ENCODE results near the gene CENATAC. TPM values are rescaled to one million over a fixed set of nuclear protein-coding genes. Genes with fewer than 3 reads are reported as not detected.
"Not testable (repeated sequence)": the region's sequence is repeated elsewhere in the genome, so short reads cannot be mapped to it uniquely, and the experiment has no call there.

Gene CENATAC
- total RNA-seq, 1 experiment from 2014 or later = 88.0 TPM

GRCh38 chr11:118979434-118979833 is 18.5 kb upstream of the CENATAC start:
- intact Hi-C loops (cut with micrococcal nuclease) = no loop called here
- ATAC-seq (no peak), DNase-seq (no peak)
- H3K9ac ChIP-seq (ENCODE audit: low read length) = no peak overlapping the region
- H4K20me1 ChIP-seq (ENCODE audit: low read length) = no peaks in the 10 kb centered on the region
- H3K4me2 ChIP-seq (ENCODE audit: low read length) = no peak overlapping the region
- ChIA-PET CTCF (no interaction called here), POLR2A (ENCODE audit: unreplicated experiment) (no interaction called here)
- H3K79me2 ChIP-seq (ENCODE audit: low read length) = no peaks in the 10 kb centered on the region
- H3K9me3 ChIP-seq (ENCODE audit: low read length) = no peaks in the 10 kb centered on the region
- no peaks in the 10 kb centered on the region for H3K36me3 ChIP-seq (ENCODE audit: low read depth, low read length)
- H3K9me2 ChIP-seq (replicated peaks; ENCODE audit: low read length) = no peaks in the 10 kb centered on the region
- TF ChIP-seq CTCF (conservative IDR thresholded peaks at IDR 0.05; ENCODE audit: low read depth, low read length) (no peak), EZH2 (IDR thresholded peaks at IDR 0.05; ENCODE audit: low read length, unreplicated experiment) (no peak), EZH2phosphoT487 (IDR thresholded peaks at IDR 0.05; ENCODE audit: borderline replicate concordance, low read length) (no peak)
- no peak overlapping the region for H3K27ac ChIP-seq (ENCODE audit: low read length)
- H3K27me3 ChIP-seq (ENCODE audit: low read length) = no peaks in the 10 kb centered on the region
- H3F3A ChIP-seq (ENCODE audit: low read length, unreplicated experiment) = no peaks in the 10 kb centered on the region
- H3K4me3 ChIP-seq (ENCODE audit: low read length) = no peak overlapping the region
- BruUV-seq (replicated peaks) = no TSS peak
- no peak overlapping the region for H2AFZ ChIP-seq (ENCODE audit: low read length)
- H3K4me1 ChIP-seq (ENCODE audit: insufficient read depth, low read length) = no peaks in the 10 kb centered on the region

- Histone ChIP-seq H3K9me3 (ENCODE audit: low read length) (no peaks in the 10 kb centered on the region), H3K27me3 (ENCODE audit: low read length) (no peaks in the 10 kb centered on the region), H3K4me1 (ENCODE audit: insufficient read depth, low read length) (no peaks in the 10 kb centered on the region), H3F3A (ENCODE audit: low read length, unreplicated experiment) (no peaks in the 10 kb centered on the region), H3K9me2 (replicated peaks; ENCODE audit: low read length) (no peaks in the 10 kb centered on the region), H3K36me3 (ENCODE audit: low read depth, low read length) (no peaks in the 10 kb centered on the region), H4K20me1 (ENCODE audit: low read length) (no peaks in the 10 kb centered on the region), H3K9ac (ENCODE audit: low read length) (no peak overlapping the region), H3K27ac (ENCODE audit: low read length) (no peak overlapping the region), H2AFZ (ENCODE audit: low read length) (no peak overlapping the region), H3K4me2 (ENCODE audit: low read length) (no peak overlapping the region), H3K4me3 (ENCODE audit: low read length) (no peak overlapping the region), H3K79me2 (ENCODE audit: low read length) (no peaks in the 10 kb centered on the region)
- ChIA-PET CTCF (no interaction called here), POLR2A (ENCODE audit: unreplicated experiment) (no interaction called here)
- no TSS peak for BruUV-seq (replicated peaks)
- DNase-seq (no peak), ATAC-seq (no peak)
- intact Hi-C loops (cut with micrococcal nuclease) = no loop called here
- TF ChIP-seq CTCF (conservative IDR thresholded peaks at IDR 0.05; ENCODE audit: low read depth, low read length) = no peak
- TF ChIP-seq EZH2 (IDR thresholded peaks at IDR 0.05; ENCODE audit: low read length, unreplicated experiment) = no peak
- no peak for TF ChIP-seq EZH2phosphoT487 (IDR thresholded peaks at IDR 0.05; ENCODE audit: borderline replicate concordance, low read length)
Observed at GRCh38 chr11:118980191-118980881, 17.6 kb upstream of the CENATAC start.

GRCh38 chr11:118984337-118984736 is 13.6 kb upstream of the CENATAC start:
- H3K4me1 ChIP-seq (ENCODE audit: insufficient read depth, low read length); intact Hi-C loops (cut with micrococcal nuclease); ATAC-seq; DNase-seq; H3K27ac ChIP-seq (ENCODE audit: low read length); H4K20me1 ChIP-seq (ENCODE audit: low read length); H2AFZ ChIP-seq (ENCODE audit: low read length); H3K27me3 ChIP-seq (ENCODE audit: low read length); H3K4me3 ChIP-seq (ENCODE audit: low read length); H3F3A ChIP-seq (ENCODE audit: low read length, unreplicated experiment); BruUV-seq (replicated peaks); CTCF ChIA-PET; H3K9me2 ChIP-seq (replicated peaks; ENCODE audit: low read length); H3K79me2 ChIP-seq (ENCODE audit: low read length); H3K36me3 ChIP-seq (ENCODE audit: low read depth, low read length); POLR2A ChIA-PET (ENCODE audit: unreplicated experiment); H3K9me3 ChIP-seq (ENCODE audit: low read length); H3K4me2 ChIP-seq (ENCODE audit: low read length); H3K9ac ChIP-seq (ENCODE audit: low read length): not testable (repeated sequence)

Measured in PC-3 (cell line).